ENCODE data around the gene FCSK.

The FCSK gene

DNA sequence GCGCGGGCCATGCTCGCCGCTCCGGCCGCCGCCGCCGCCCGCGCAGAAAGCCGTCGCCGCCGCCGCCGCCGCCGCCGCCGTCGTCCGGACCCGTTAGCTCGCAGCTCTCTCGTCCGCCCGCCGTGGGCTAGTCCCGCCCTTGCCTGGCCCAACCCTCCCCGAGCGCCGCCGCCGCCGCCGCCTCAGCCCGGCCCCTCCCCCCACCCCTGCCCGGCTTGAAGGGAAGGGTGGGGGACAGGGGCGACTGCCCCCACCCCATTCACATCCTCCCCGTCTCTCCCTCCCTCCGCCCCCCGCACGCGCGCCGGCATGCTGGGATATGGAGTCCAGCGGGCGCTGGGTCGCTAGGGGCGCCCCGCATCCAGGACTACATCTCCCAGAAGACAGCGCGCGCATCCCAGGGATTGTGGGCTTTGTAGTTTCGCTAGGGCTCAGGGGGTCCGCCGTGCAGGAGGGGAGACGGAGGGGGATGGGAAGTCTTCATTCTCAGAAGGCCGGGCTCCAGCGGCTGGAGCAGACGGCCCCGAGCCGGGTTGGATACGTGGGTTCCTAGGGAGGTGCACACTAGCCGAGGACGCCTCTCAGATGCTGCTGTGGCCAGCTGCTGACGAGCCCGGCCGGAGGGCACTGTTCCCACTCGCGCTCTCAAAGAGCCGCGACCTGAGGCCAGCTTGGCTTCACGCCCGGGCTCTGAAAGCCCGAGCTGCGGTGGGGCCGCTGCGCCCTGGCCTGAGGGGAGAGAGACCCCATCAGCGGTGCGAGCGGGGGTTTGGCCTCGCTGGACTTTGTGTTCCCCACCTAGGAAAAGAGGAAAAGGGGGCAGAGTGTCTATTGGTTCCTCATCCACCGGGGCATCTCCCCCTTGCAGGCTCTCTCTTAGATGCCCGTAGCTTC lies 15.2 kb upstream of the FCSK start, which contains the start of gene ST3GAL2:
TSS of gene ST3GAL2 (minus strand) at position 132 of the 894 bp plus-strand sequence. CDS start 40,570 bp downstream, outside the sequence.
- H3K4me1 ChIP-seq (ENCODE audit: low read length) = peaks cover 34% of the 10 kb centered on the region
- no peaks in the 10 kb centered on the region for H3K9me3 ChIP-seq (ENCODE audit: insufficient read depth, low read length)
- H3K36me3 ChIP-seq (replicated peaks; ENCODE audit: low read depth, low read length) = peaks cover 8% of the 10 kb centered on the region
- peak within 1 kb of the TSS; percentile 73 for H3K27ac ChIP-seq (ENCODE audit: low read length)
- peaks cover 7% of the 10 kb centered on the region for H4K20me1 ChIP-seq (ENCODE audit: insufficient read depth, low read length)
- peaks cover 45% of the 10 kb centered on the region for H3K79me2 ChIP-seq (ENCODE audit: low read length)
- peak within 1 kb of the TSS; percentile 96 for H3K4me3 ChIP-seq (ENCODE audit: low read length)
- peak within 1 kb of the TSS; percentile 89 for H2AFZ ChIP-seq (ENCODE audit: low read depth, low read length)
- no peaks in the 10 kb centered on the region for H3K27me3 ChIP-seq (ENCODE audit: low read depth, low read length)
- peak within 1 kb of the TSS; percentile 99 for H3K4me2 ChIP-seq (ENCODE audit: low read length)
- peak within 1 kb of the TSS; percentile 95 for H3K9ac ChIP-seq (ENCODE audit: low read length)
- TF ChIP-seq, protein P1, sequence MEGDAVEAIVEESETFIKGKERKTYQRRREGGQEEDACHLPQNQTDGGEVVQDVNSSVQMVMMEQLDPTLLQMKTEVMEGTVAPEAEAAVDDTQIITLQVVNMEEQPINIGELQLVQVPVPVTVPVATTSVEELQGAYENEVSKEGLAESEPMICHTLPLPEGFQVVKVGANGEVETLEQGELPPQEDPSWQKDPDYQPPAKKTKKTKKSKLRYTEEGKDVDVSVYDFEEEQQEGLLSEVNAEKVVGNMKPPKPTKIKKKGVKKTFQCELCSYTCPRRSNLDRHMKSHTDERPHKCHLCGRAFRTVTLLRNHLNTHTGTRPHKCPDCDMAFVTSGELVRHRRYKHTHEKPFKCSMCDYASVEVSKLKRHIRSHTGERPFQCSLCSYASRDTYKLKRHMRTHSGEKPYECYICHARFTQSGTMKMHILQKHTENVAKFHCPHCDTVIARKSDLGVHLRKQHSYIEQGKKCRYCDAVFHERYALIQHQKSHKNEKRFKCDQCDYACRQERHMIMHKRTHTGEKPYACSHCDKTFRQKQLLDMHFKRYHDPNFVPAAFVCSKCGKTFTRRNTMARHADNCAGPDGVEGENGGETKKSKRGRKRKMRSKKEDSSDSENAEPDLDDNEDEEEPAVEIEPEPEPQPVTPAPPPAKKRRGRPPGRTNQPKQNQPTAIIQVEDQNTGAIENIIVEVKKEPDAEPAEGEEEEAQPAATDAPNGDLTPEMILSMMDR (IDR thresholded peaks at IDR 0.05; ENCODE audit: low read depth, low read length) = no peak
- no peak for TF ChIP-seq EZH2phosphoT487 (IDR thresholded peaks at IDR 0.05; ENCODE audit: low read depth)

DNA sequence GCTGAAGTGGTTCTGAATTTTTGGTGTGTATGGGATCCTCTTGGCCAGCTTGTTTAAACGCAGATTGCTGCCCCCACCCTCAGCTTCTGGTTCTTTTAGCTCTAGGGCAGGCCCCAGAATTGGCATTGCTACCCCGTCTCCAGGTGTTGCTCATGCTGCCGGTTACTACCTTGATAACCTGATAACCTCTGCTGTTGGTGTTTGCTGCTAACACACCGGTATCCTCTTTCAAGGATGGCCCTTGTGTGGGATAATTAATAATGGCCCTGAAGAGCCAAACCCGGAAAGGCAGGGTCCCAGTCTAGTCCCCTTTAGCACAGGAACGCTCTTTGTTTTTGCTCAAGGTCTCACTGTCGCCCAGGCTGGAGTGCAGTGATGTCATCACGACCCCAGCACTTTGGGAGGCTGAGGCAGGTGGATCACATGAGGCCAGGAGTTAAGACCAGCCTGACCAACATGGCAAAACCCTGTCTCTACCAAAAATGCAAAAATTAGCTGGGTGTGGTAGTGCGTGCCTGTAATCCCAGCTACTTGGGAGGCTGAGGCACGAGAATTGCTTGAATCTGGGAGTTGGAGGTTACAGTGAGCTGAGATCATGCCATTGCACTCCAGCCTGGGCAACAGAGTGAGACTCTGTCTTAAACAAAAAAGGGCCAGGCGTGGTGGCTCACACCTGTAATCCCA lies 14.2 kb upstream of the FCSK start:
- Histone ChIP-seq H3K27ac (ENCODE audit: low read length) (0 out of 2 replicates have a peak overlapping the region, but pooled peaks have one; percentile 48), H3K4me3 (ENCODE audit: low read length) (peak overlapping the region; percentile 96), H3K9me3 (ENCODE audit: insufficient read depth, low read length) (no peaks in the 10 kb centered on the region), H4K20me1 (ENCODE audit: insufficient read depth, low read length) (peaks cover 7% of the 10 kb centered on the region), H3K27me3 (ENCODE audit: low read depth, low read length) (no peaks in the 10 kb centered on the region), H3K79me2 (ENCODE audit: low read length) (peaks cover 35% of the 10 kb centered on the region), H3K4me1 (ENCODE audit: low read length) (peaks cover 25% of the 10 kb centered on the region), H3K9ac (ENCODE audit: low read length) (peak overlapping the region; percentile 79), H3K4me2 (ENCODE audit: low read length) (peak overlapping the region; percentile 90), H3K36me3 (replicated peaks; ENCODE audit: low read depth, low read length) (no peaks in the 10 kb centered on the region), H2AFZ (ENCODE audit: low read depth, low read length) (peak overlapping the region; percentile 89)
- no peak for TF ChIP-seq EZH2phosphoT487 (IDR thresholded peaks at IDR 0.05; ENCODE audit: low read depth)
- TF ChIP-seq, protein P1 (IDR thresholded peaks at IDR 0.05; ENCODE audit: low read depth, low read length) = no peak

DNA sequence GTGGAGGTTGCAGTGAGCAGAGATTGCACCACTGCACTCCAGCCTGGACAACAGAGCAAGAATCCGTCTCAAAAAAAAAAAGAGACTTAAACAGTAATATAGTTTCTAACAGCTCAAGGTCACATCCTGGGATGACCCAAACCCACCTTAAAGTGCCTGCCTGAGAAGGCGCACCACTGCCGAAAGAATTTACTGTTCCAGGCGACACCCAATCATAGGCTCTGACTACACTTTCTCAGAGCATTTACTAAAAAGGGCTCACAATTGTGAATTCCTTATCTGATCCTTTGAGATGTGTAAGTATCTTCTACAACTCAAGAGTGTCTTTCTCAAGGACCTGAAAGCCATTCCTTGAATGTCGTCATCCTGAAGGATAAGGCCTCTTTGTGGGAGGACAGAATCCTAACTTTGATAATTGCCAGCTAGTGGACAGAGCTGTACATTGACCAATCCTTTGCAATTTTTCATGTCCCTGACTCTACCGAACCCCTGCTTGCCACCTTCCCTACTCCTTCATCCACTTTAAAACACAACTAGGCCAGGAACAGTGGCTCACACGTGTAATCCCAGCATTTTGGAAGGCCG lies 12.9 kb upstream of the FCSK start:
- Histone ChIP-seq H3K27me3 (ENCODE audit: low read depth, low read length) (no peaks in the 10 kb centered on the region), H3K4me3 (ENCODE audit: low read length) (no peak overlapping the region), H2AFZ (ENCODE audit: low read depth, low read length) (no peak overlapping the region), H3K36me3 (replicated peaks; ENCODE audit: low read depth, low read length) (no peaks in the 10 kb centered on the region), H3K9me3 (ENCODE audit: insufficient read depth, low read length) (no peaks in the 10 kb centered on the region), H3K79me2 (ENCODE audit: low read length) (peaks cover 23% of the 10 kb centered on the region), H3K9ac (ENCODE audit: low read length) (no peak overlapping the region), H3K27ac (ENCODE audit: low read length) (no peak overlapping the region), H4K20me1 (ENCODE audit: insufficient read depth, low read length) (peaks cover 7% of the 10 kb centered on the region), H3K4me2 (ENCODE audit: low read length) (no peak overlapping the region), H3K4me1 (ENCODE audit: low read length) (peaks cover 15% of the 10 kb centered on the region)
- TF ChIP-seq, protein P1 (IDR thresholded peaks at IDR 0.05; ENCODE audit: low read depth, low read length) = no peak
- TF ChIP-seq EZH2phosphoT487 (IDR thresholded peaks at IDR 0.05; ENCODE audit: low read depth) = no peak

DNA sequence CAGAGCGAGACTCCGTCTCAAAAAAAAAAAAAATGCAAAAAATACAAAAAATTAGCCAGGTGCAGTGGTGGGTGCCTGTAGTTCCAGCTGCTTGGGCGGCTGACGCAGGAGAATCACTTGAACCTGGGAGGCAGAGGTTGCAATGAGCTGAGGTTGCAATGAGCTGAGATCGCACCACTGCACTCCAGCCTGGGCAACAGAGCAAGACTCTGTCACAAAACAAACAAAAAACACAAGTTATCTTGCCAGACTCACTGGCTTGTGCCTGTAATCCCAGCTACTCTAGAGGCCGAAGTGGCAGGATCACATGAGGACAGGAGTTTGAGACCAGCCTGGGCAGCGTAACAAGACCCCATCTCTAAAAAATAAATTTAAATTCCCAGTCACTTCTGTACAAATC lies 12.1 kb upstream of the FCSK start:
- no peak overlapping the region for H3K4me2 ChIP-seq (ENCODE audit: low read length)
- H2AFZ ChIP-seq (ENCODE audit: low read depth, low read length) = no peak overlapping the region
- no peak overlapping the region for H3K27ac ChIP-seq (ENCODE audit: low read length)
- TF ChIP-seq, protein P1 (IDR thresholded peaks at IDR 0.05; ENCODE audit: low read depth, low read length) = no peak
- no peak for TF ChIP-seq EZH2phosphoT487 (IDR thresholded peaks at IDR 0.05; ENCODE audit: low read depth)
- H3K27me3 ChIP-seq (ENCODE audit: low read depth, low read length) = no peaks in the 10 kb centered on the region
- peaks cover 14% of the 10 kb centered on the region for H3K79me2 ChIP-seq (ENCODE audit: low read length)
- H3K4me3 ChIP-seq (ENCODE audit: low read length) = no peak overlapping the region
- peaks cover 6% of the 10 kb centered on the region for H3K4me1 ChIP-seq (ENCODE audit: low read length)
- no peaks in the 10 kb centered on the region for H3K9me3 ChIP-seq (ENCODE audit: insufficient read depth, low read length)
- no peak overlapping the region for H3K9ac ChIP-seq (ENCODE audit: low read length)
- H3K36me3 ChIP-seq (replicated peaks; ENCODE audit: low read depth, low read length) = no peaks in the 10 kb centered on the region
- H4K20me1 ChIP-seq (ENCODE audit: insufficient read depth, low read length) = no peaks in the 10 kb centered on the region

Measured in OCI-LY3 (cell line).